GM19099 (cell line): ENCODE data around the gene LRRTM4.

Experiments
- POLR2A ChIP-seq: IDR thresholded peaks from 3 replicates; pipeline ENCODE4 v1.6.1; 2011; ENCODE audit warnings: low read depth; ENCODE audit not compliant: insufficient read length; ENCODE audit errors: extremely low read depth

LRRTM4 gene

GRCh38 chr2:77508511-77508910 lies 13.7 kb downstream of the LRRTM4 start:
- no peak for TF ChIP-seq POLR2A

GRCh38 chr2:77507657-77508056 lies 14.5 kb downstream of the LRRTM4 start:
- no peak for TF ChIP-seq POLR2A

- TF ChIP-seq POLR2A: no peak
Observed at GRCh38 chr2:77488141-77488540, 34.0 kb downstream of the LRRTM4 start.

- TF ChIP-seq POLR2A: no peak
Observed at GRCh38 chr2:77487074-77487803, 34.9 kb downstream of the LRRTM4 start.

GRCh38 chr2:77484026-77484425 lies 38.1 kb downstream of the LRRTM4 start:
- TF ChIP-seq POLR2A: no peak

- no peak for TF ChIP-seq POLR2A
Observed at GRCh38 chr2:77479895-77480294, 42.3 kb downstream of the LRRTM4 start.

GRCh38 chr2:77479395-77479794 lies 42.8 kb downstream of the LRRTM4 start:
- TF ChIP-seq POLR2A: no peak

GRCh38 chr2:77470096-77470495 lies 52.1 kb downstream of the LRRTM4 start:
- no peak for TF ChIP-seq POLR2A

GRCh38 chr2:77469106-77469505 lies 53.1 kb downstream of the LRRTM4 start:
- TF ChIP-seq POLR2A: no peak

GRCh38 chr2:77459840-77460239 lies 62.3 kb downstream of the LRRTM4 start:
- no peak for TF ChIP-seq POLR2A

- no peak for TF ChIP-seq POLR2A
Observed at GRCh38 chr2:77458216-77458615, 64.0 kb downstream of the LRRTM4 start.

GRCh38 chr2:77457665-77458064 lies 64.5 kb downstream of the LRRTM4 start:
- no peak for TF ChIP-seq POLR2A

GRCh38 chr2:77443076-77443475 lies 79.1 kb downstream of the LRRTM4 start:
- TF ChIP-seq POLR2A: no peak

GRCh38 chr2:77434880-77435279 lies 87.3 kb downstream of the LRRTM4 start:
- TF ChIP-seq POLR2A: no peak

GRCh38 chr2:77428946-77429345 lies 93.2 kb downstream of the LRRTM4 start:
- TF ChIP-seq POLR2A: no peak

GRCh38 chr2:77421971-77422370 lies 100.2 kb downstream of the LRRTM4 start:
- no peak for TF ChIP-seq POLR2A

- no peak for TF ChIP-seq POLR2A
Observed at GRCh38 chr2:77418537-77418936, 103.6 kb downstream of the LRRTM4 start.
